SHP77 treated with DMSO at 0.1 percent for 48 hours (cell line): Measurements from ENCODE around the gene CHRNA3.
"Not testable (repeated sequence)": the region's sequence is repeated elsewhere in the genome, so short reads cannot be mapped to it uniquely, and the experiment has no call there.

Source experiments
- DNase-seq: peaks from one replicate; lab custom pipeline; 2025; lab: John Stamatoyannopoulos, UW

Gene CHRNA3

DNA sequence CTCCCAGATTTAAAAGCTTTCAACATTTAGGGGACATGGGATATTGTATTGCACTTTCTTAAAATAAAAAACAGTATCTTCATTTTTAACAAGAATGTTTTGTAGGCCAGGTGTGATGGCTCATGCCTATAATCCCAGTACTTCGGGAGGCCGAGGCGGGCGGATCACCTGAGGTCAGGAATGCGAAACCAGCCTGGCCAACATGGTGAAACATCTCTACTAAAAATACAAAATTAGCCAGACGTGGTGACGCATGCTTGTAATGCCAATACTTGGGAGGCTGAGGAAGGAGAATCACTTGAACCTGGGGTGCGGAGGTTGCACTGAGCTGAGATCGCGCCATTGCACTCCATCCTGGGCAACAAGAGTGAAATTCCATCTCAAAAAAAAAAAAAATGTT is 60.6 kb downstream of the CHRNA3 start:
- not testable (repeated sequence) for DNase-seq

DNA sequence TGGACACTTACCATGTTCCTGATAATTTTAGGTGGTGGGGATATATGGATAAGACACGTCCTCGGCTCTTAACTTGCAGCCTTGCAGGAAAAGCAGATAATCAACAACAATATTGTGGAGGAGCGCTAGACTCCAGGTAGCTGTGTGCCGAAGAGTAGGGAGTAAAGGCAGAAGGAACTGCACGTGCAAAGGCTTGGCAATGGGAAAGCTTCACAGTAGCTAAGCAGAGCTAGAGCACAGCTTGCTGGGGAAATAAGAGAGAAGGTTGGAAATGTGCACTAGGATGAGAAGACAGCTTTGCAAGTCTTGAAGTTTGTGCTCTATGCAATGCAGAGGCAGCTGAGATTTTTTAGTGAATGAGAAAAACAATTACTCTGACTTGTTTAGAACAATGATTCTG is 68.2 kb downstream of the CHRNA3 start:
- DNase-seq: no peak

DNA sequence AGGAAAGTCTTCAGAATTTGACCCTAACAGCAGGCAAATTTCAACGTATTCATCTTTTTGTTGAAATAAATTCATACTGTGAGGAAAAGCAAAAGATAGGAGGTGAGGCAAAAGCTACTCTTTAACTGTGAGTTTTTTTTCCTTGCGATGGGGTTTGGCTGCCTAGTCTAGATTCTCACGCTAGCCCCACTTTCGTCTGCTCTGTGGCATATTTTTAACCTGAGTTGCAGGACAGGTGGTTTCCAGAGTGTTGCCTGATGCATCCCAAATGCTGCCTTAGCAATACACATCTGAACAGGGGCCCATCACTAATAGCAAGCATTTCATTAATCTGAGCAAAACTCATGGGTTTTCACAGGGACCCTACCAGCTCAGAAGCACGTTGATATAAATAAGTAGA is 68.9 kb downstream of the CHRNA3 start:
- no peak for DNase-seq

DNA sequence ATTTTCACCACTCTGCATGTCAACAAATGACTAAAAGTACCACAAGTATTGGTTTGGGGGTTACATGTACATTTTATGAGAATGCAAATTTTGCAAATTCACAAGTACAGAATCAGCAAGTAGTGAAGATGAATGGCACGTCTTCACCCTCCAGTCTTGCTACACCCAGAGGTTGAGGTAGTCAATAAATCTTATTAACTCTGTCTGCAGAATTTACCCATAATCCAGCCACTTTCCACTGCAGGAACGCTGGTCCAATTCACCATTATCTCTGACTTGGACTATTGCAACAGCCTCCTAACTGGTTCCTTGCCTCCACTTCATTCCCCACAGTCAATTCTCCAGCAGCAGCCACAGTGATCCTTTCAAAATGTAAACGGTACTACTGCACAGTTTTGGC is 70.0 kb downstream of the CHRNA3 start:
- no peak for DNase-seq

DNA sequence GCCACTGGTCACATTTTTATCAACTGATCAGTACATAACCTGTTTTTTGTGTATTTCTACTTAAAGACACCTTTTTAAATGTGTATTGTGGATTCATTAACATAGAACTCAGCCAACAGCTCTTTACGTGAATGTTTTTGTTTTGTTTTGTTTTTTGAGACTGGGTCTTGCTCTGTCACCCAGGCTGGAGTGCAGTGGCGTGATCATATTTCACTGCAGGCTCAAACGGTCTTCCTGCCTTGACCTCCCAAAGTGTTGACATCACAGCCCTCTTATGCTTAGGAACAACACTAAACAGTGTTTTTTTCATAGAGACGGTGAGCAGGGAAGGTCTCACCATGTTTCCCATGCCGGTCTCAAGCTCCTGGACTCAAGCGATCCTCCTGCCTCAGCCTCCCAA is 70.6 kb downstream of the CHRNA3 start:
- DNase-seq: no peak
